Liver (tissue), 9 donors: Measurements from ENCODE around the gene TSHZ3. TPM values are rescaled to one million over a fixed set of nuclear protein-coding genes. Genes with fewer than 3 reads are reported as not detected.

Experiments used
- DNase-seq: peaks from one replicate; pipeline ENCODE4 v3.0.0-alpha.2; 2017; ENCODE audit warnings: low spot score
- H3K27ac ChIP-seq, 2 donors: one replicate each; pipeline ENCODE4 v1.7.0; 2013; ENCODE audit warnings: inconsistent platforms in 2 of 2, low read length in 2 of 2, control low read depth in 1 of 2, low read depth in 1 of 2, mild to moderate bottlenecking in 1 of 2
- H3K27me3 ChIP-seq, 4 donors: one replicate each; pipeline versions ENCODE4 v1.6.1 to v1.7.0; 2013; ENCODE audit warnings: low read length in 3 of 4, inconsistent platforms in 1 of 4, mild to moderate bottlenecking in 1 of 4, moderate library complexity in 1 of 4; ENCODE audit not compliant: control insufficient read depth in 4 of 4, insufficient read depth in 4 of 4
- H3K36me3 ChIP-seq, 4 donors: one replicate each; pipeline versions ENCODE4 v1.6.1 to v1.7.0; 2013; ENCODE audit warnings: low read length in 3 of 4, mild to moderate bottlenecking in 3 of 4, low read depth in 1 of 4, moderate library complexity in 1 of 4; ENCODE audit not compliant: control insufficient read depth in 4 of 4, insufficient read depth in 3 of 4
- H3K4me1 ChIP-seq, 4 donors: one replicate each; pipeline versions ENCODE4 v1.6.1 to v1.7.0; 2013; ENCODE audit warnings: low read length in 3 of 4, mild to moderate bottlenecking in 3 of 4, moderate library complexity in 1 of 4; ENCODE audit not compliant: control insufficient read depth in 4 of 4, insufficient read depth in 4 of 4
- H3K4me3 ChIP-seq, 3 donors: one replicate each; pipeline versions ENCODE4 v1.6.1 to v1.7.0; 2013; ENCODE audit warnings: low read length in 3 of 3, control low read depth in 1 of 3, low read depth in 1 of 3, mild to moderate bottlenecking in 1 of 3
- H3K9ac ChIP-seq, 2 donors: one replicate each; pipeline ENCODE4 v1.7.0; 2013; ENCODE audit warnings: low read length in 2 of 2, mild to moderate bottlenecking in 2 of 2, moderate library complexity in 2 of 2, control low read depth in 1 of 2, low read depth in 1 of 2
- H3K9me3 ChIP-seq, 4 donors: one replicate each; pipeline versions ENCODE4 v1.6.1 to v1.7.0; 2013; ENCODE audit warnings: low read length in 3 of 4; ENCODE audit not compliant: control insufficient read depth in 4 of 4
- CTCF ChIP-seq: fragments of 150-350 bp; IDR thresholded peaks from 2 replicates; pipeline ENCODE4 v1.5.1; 2017; ENCODE audit warnings: improper control_type of control experiment, low read depth, low read length; ENCODE audit not compliant: missing input control
- EGR1 ChIP-seq, 2 donors: IDR thresholded peaks; 2 replicates each; pipeline ENCODE4 v1.6.1; 2016 to 2018; ENCODE audit warnings: antibody characterized with exemption in 2 of 2, low read depth in 2 of 2
- FOXA1 ChIP-seq: IDR thresholded peaks from 2 replicates; pipeline ENCODE4 v1.6.1; 2016; ENCODE audit warnings: antibody characterized with exemption
- FOXA2 ChIP-seq: IDR thresholded peaks from 2 replicates; pipeline ENCODE4 v1.6.1; 2016; ENCODE audit warnings: antibody characterized with exemption
- GABPA ChIP-seq, 2 donors: IDR thresholded peaks in 1 of 2; conservative IDR thresholded peaks in 1 of 2; 2 replicates each; pipeline ENCODE4 v1.6.1; 2016; ENCODE audit warnings: antibody characterized with exemption in 2 of 2, mild to moderate bottlenecking in 1 of 2, moderate library complexity in 1 of 2
- HNF4A ChIP-seq, 2 donors: conservative IDR thresholded peaks; 2 replicates each; pipeline ENCODE4 v1.6.1; 2016; ENCODE audit warnings: antibody characterized with exemption in 2 of 2, mild to moderate bottlenecking in 2 of 2
- HNF4G ChIP-seq: IDR thresholded peaks from 2 replicates; pipeline ENCODE4 v1.6.1; 2016; ENCODE audit warnings: antibody characterized with exemption
- JUND ChIP-seq, 2 donors: IDR thresholded peaks; 2 replicates each; pipeline ENCODE4 v1.6.1; 2016; ENCODE audit warnings: antibody characterized with exemption in 2 of 2
- RAD21 ChIP-seq, 2 donors: IDR thresholded peaks; 2 replicates each; pipeline ENCODE4 v1.6.1; 2016; ENCODE audit warnings: antibody characterized with exemption in 2 of 2, mild to moderate bottlenecking in 2 of 2
- REST ChIP-seq: IDR thresholded peaks from 2 replicates; pipeline ENCODE4 v1.6.1; 2016; ENCODE audit warnings: antibody characterized with exemption, mild to moderate bottlenecking
- RXRA ChIP-seq, 2 donors: IDR thresholded peaks; 2 replicates each; pipeline ENCODE4 v1.6.1; 2017 to 2018; ENCODE audit warnings: antibody characterized with exemption in 2 of 2, mild to moderate bottlenecking in 1 of 2
- SP1 ChIP-seq: IDR thresholded peaks from 2 replicates; pipeline ENCODE4 v1.6.1; 2018; ENCODE audit warnings: antibody characterized with exemption, mild to moderate bottlenecking
- TAF1 ChIP-seq: conservative IDR thresholded peaks from 2 replicates; pipeline ENCODE4 v1.6.1; 2016; ENCODE audit warnings: antibody characterized with exemption, mild to moderate bottlenecking
- YY1 ChIP-seq: IDR thresholded peaks from 2 replicates; pipeline ENCODE4 v1.6.1; 2016; ENCODE audit warnings: antibody characterized with exemption, mild to moderate bottlenecking
- ZBTB33 ChIP-seq: IDR thresholded peaks from 2 replicates; pipeline ENCODE4 v1.6.1; 2016; ENCODE audit warnings: antibody characterized with exemption
- WGBS: extraction: QIAGEN DNeasy Blood & Tissue Kit; methylation state at CpG from one replicate; pipeline ENCODE4 v1.1.7; 2013; 5-methylcytosine and 5-hydroxymethylcytosine counted together
- polyA plus RNA-seq, 2 donors: library from polyadenylated mRNA; stranded (reverse) in 1 of 2; unstranded in 1 of 2; fragments of 200-250 nt in 1 of 2; fragments of >200 nt in 1 of 2; fragmentation: Nextera tagmentation in 1 of 2; extraction: Ambion mirVana in 1 of 2; gene quantifications; one replicate each; pipeline versions ENCODE4 v1.2.1 to v1.2.3, GENCODE V29; 2013 to 2015
- total RNA-seq, 2 donors: library from RNA; depleted of rRNA; stranded (reverse); fragments of >200 nt; gene quantifications; one replicate each; pipeline ENCODE4 v1.2.3, GENCODE V29; 2014
- donor health status: healthy.
- donor health status: healthy.
- donor health status: healthy.
- donor health status: healthy.
- donor health status: healthy.

Gene TSHZ3
- total and polyA plus RNA-seq, 4 donors = 0.42 to 3.3 (median 0.68) TPM

- H3K4me3 ChIP-seq = no peak overlapping the region
- no peak overlapping the region for H3K27ac ChIP-seq
- no peak overlapping the region for H3K9ac ChIP-seq
- H3K27me3 ChIP-seq = peaks cover 8 to 23% (median 16%) of the 10 kb centered on the region in 4 donors
- no peak for DNase-seq
- no peaks in the 10 kb centered on the region for H3K36me3 ChIP-seq
- TF ChIP-seq YY1 = no peak
- no peak for TF ChIP-seq EGR1 (IDR thresholded peaks at IDR 0.05; ENCODE audit: low read depth in 2 of 2)
- no peak for TF ChIP-seq REST
- TF ChIP-seq ZBTB33 = no peak
- TF ChIP-seq HNF4A (conservative IDR thresholded peaks at IDR 0.05) = no peak
- no peak for TF ChIP-seq SP1
- TF ChIP-seq RAD21 (IDR thresholded peaks at IDR 0.05) = no peak
- TF ChIP-seq RXRA (IDR thresholded peaks at IDR 0.05) = no peak
- no peak for TF ChIP-seq HNF4G
- TF ChIP-seq FOXA2 = no peak
- H3K9me3 ChIP-seq = no peaks in the 10 kb centered on the region
- 13% methylated on average over 25 of the region's 25 CpGs for WGBS
- peaks cover 8 to 18% (median 10%) of the 10 kb centered on the region in 4 donors for H3K4me1 ChIP-seq
These were observed 5.8 kb upstream of the TSHZ3 start for GRCh38 chr19:31354799-31355664.

GRCh38 chr19:31354316-31354715, 5.1 kb upstream of the TSHZ3 start:
- TF ChIP-seq GABPA (IDR thresholded peaks at IDR 0.05 in 1 of 2, conservative IDR thresholded peaks at IDR 0.05 in 1 of 2) = no peak
- no peak for TF ChIP-seq HNF4G
- TF ChIP-seq ZBTB33 = no peak
- TF ChIP-seq REST = no peak
- no peak for TF ChIP-seq FOXA1
- TF ChIP-seq FOXA2 = no peak
- no peak for TF ChIP-seq RXRA (IDR thresholded peaks at IDR 0.05)
- TF ChIP-seq JUND (IDR thresholded peaks at IDR 0.05) = no peak
- no peak for TF ChIP-seq CTCF
- TF ChIP-seq TAF1 = no peak
- Histone ChIP-seq H3K36me3 (no peaks in the 10 kb centered on the region), H3K27ac (no peak overlapping the region), H3K9me3 (no peaks in the 10 kb centered on the region), H3K9ac (no peak overlapping the region), H3K4me1 (peaks cover 8 to 18% (median 10%) of the 10 kb centered on the region in 4 donors), H3K4me3 (no peak overlapping the region), H3K27me3 (peaks cover 8 to 23% (median 16%) of the 10 kb centered on the region in 4 donors)
- no peak for DNase-seq
- 16% methylated on average over 10 of the region's 10 CpGs for WGBS
